IMR-90 (cell line): ENCODE data around the gene SLC12A6. TPM values are rescaled to one million over a fixed set of nuclear protein-coding genes. Genes with fewer than 3 reads are reported as not detected.

Source experiments
- ATAC-seq: fragments of 200-7000 bp; cut with Tn5 transposase; 2 replicates; pipeline ENCODE4 v1.9.1; 2020; ENCODE audit warnings: low read depth, mild to moderate bottlenecking, moderate library complexity
- BruUV-seq: library from RNA; stranded (reverse); fragments of 400-500 nt; replicated peaks from 2 replicates; lab custom pipeline; 2021; lab: Mats Ljungman, UMichigan
- CTCF ChIA-PET: fragments of 300-600 bp; formaldehyde crosslinking; extraction: SDS; loops from one replicate; lab custom pipeline; 2021; ENCODE audit warnings: antibody characterized with exemption; lab: Yijun Ruan, JAX
- POLR2A ChIA-PET: fragments of 300-600 bp; sonication (Branson Sonifier 250); formaldehyde crosslinking; loops from one replicate; lab custom pipeline; 2022; ENCODE audit warnings: antibody characterized with exemption; ENCODE audit not compliant: unreplicated experiment; lab: Charles Lee
- DNase-seq: peaks from one replicate; pipeline ENCODE4 v3.0.0; 2013
- H2AFZ ChIP-seq: replicated peaks from 2 replicates; pipeline ENCODE3; 2013; ENCODE audit warnings: low read length, mild to moderate bottlenecking; ENCODE audit not compliant: poor library complexity
- H2AK5ac ChIP-seq: 2 replicates; pipeline ENCODE4 v1.6.1; 2013; ENCODE audit warnings: low read depth, low read length, inconsistent platforms
- H2AK9ac ChIP-seq: replicated peaks from 2 replicates; pipeline ENCODE3; 2013; ENCODE audit warnings: mild to moderate bottlenecking, low read depth, low read length, moderate library complexity; ENCODE audit not compliant: poor library complexity
- H2BK120ac ChIP-seq: 2 replicates; pipeline ENCODE4 v1.6.1; 2013; ENCODE audit warnings: low read depth, low read length, inconsistent platforms
- H2BK15ac ChIP-seq: 3 replicates; pipeline ENCODE4 v1.6.1; 2013; ENCODE audit warnings: low read depth, low read length, inconsistent platforms
- H2BK20ac ChIP-seq: 2 replicates; pipeline ENCODE4 v1.6.1; 2013; ENCODE audit warnings: low read depth, mild to moderate bottlenecking, inconsistent platforms, low read length, moderate library complexity
- H2BK5ac ChIP-seq: 2 replicates; pipeline ENCODE4 v1.6.1; 2013; ENCODE audit warnings: mild to moderate bottlenecking, low read depth, low read length, inconsistent platforms; ENCODE audit not compliant: poor library complexity, severe bottlenecking
- H3K14ac ChIP-seq: replicated peaks from 2 replicates; pipeline ENCODE4 v1.6.1; 2013; ENCODE audit warnings: low read depth, low read length, inconsistent platforms
- H3K18ac ChIP-seq: 2 replicates; pipeline ENCODE4 v1.6.1; 2013; ENCODE audit warnings: low read depth, low read length, control low read depth
- H3K23ac ChIP-seq: 2 replicates; pipeline ENCODE4 v1.6.1; 2013; ENCODE audit warnings: low read depth, low read length, inconsistent platforms
- H3K27ac ChIP-seq: 2 replicates; pipeline ENCODE4 v1.5.1; 2013; ENCODE audit warnings: mild to moderate bottlenecking, control low read depth, low read length; ENCODE audit not compliant: insufficient read depth
- H3K27me3 ChIP-seq: 2 replicates; pipeline ENCODE4 v1.6.1; 2013; ENCODE audit warnings: low read length; ENCODE audit not compliant: control insufficient read depth, insufficient read depth
- H3K36me3 ChIP-seq: 2 replicates; pipeline ENCODE4 v1.6.1; 2013; ENCODE audit warnings: low read length, mixed read lengths; ENCODE audit not compliant: control insufficient read depth, insufficient read depth
- H3K4ac ChIP-seq: 2 replicates; pipeline ENCODE4 v1.6.1; 2013; ENCODE audit warnings: low read depth, low read length, inconsistent platforms
- H3K4me1 ChIP-seq: 2 replicates; pipeline ENCODE4 v1.6.1; 2013; ENCODE audit warnings: low read length, mixed read lengths; ENCODE audit not compliant: control insufficient read depth, insufficient read depth
- H3K4me2 ChIP-seq: 2 replicates; pipeline ENCODE4 v1.6.1; 2013; ENCODE audit warnings: low read depth, mild to moderate bottlenecking, control low read depth, low read length, moderate library complexity
- H3K4me3 ChIP-seq: 2 replicates; pipeline ENCODE4 v1.5.1; 2013; ENCODE audit warnings: low read depth, mild to moderate bottlenecking, control low read depth, low read length, moderate library complexity; ENCODE audit not compliant: insufficient read depth
- H3K56ac ChIP-seq: 2 replicates; pipeline ENCODE4 v1.6.1; 2013; ENCODE audit warnings: low read length, inconsistent platforms; ENCODE audit not compliant: insufficient read depth; ENCODE audit errors: extremely low read depth
- H3K79me1 ChIP-seq, 2 experiments: 2 replicates each; pipeline ENCODE4 v1.6.1; 2013; ENCODE audit warnings: low read length in 2 of 2, inconsistent platforms in 1 of 2, low read depth in 1 of 2
- H3K9ac ChIP-seq: 2 replicates; pipeline ENCODE4 v1.6.1; 2013; ENCODE audit warnings: low read depth, low read length, control low read depth
- H3K9me1 ChIP-seq: 2 replicates; pipeline ENCODE4 v1.6.1; 2013; ENCODE audit warnings: low read length, inconsistent platforms; ENCODE audit not compliant: insufficient read depth
- H3K9me3 ChIP-seq: 2 replicates; pipeline ENCODE4 v1.6.1; 2013; ENCODE audit warnings: low read length; ENCODE audit not compliant: control insufficient read depth, insufficient read depth
- H4K20me1 ChIP-seq: 2 replicates; pipeline ENCODE4 v1.6.1; 2013; ENCODE audit warnings: low read length, inconsistent platforms; ENCODE audit not compliant: insufficient read depth
- H4K5ac ChIP-seq: 2 replicates; pipeline ENCODE4 v1.6.1; 2013; ENCODE audit warnings: mild to moderate bottlenecking, low read depth, low read length, control low read depth
- H4K8ac ChIP-seq, 2 experiments: 2 replicates each; pipeline ENCODE4 v1.6.1; 2013; ENCODE audit warnings: low read depth in 2 of 2, low read length in 2 of 2, control low read depth in 1 of 2, inconsistent platforms in 1 of 2
- H4K91ac ChIP-seq: 2 replicates; pipeline ENCODE4 v1.6.1; 2013; ENCODE audit warnings: low read depth, low read length, inconsistent platforms; ENCODE audit not compliant: insufficient read depth
- BHLHE40 ChIP-seq: fragments of 150-350 bp; IDR thresholded peaks from 2 replicates; pipeline ENCODE4 v1.6.1; 2016; ENCODE audit warnings: mild to moderate bottlenecking, low read depth, low read length
- CTCF ChIP-seq: conservative IDR thresholded peaks from 2 replicates; pipeline ENCODE4 v1.5.1; 2012; ENCODE audit warnings: mild to moderate bottlenecking, low read depth, low read length, improper control_type of control experiment
- POLR2A ChIP-seq: IDR thresholded peaks from 2 replicates; pipeline ENCODE4 v1.6.1; 2012; ENCODE audit warnings: mild to moderate bottlenecking, low read depth, low read length
- RCOR1 ChIP-seq: IDR thresholded peaks from 2 replicates; pipeline ENCODE4 v1.6.1; 2012; ENCODE audit warnings: mild to moderate bottlenecking, low read length, improper control_type of control experiment; ENCODE audit not compliant: insufficient replicate concordance
- USF2 ChIP-seq: fragments of 150-350 bp; IDR thresholded peaks from 2 replicates; pipeline ENCODE4 v1.6.1; 2017; ENCODE audit warnings: mild to moderate bottlenecking, antibody characterized with exemption, low read length, low read depth
- WGBS, 2 experiments: methylation state at CpG; one replicate each; pipeline versions ENCODE4 v1.1.5 to v1.1.7; 2013; ENCODE audit warnings: missing lambda C conversion rate in 2 of 2; ENCODE audit not compliant: insufficient read length in 1 of 2; ENCODE audit errors: extremely low coverage in 2 of 2; 5-methylcytosine and 5-hydroxymethylcytosine counted together
- dilution Hi-C: fragments of 300-500 bp; cut with HindIII; formaldehyde crosslinking; loops from one replicate; pipeline ENCODE4 v1.14.3; 2018; ENCODE audit warnings: low sequenced_read_pairs; ENCODE audit not compliant: unreplicated experiment
- in situ Hi-C: fragments of 300-500 bp; cut with MboI; formaldehyde crosslinking; loops from 3 replicates; pipeline ENCODE4 v1.14.3; 2019; ENCODE audit warnings: low sequenced_read_pairs, inconsistent platforms, mixed read lengths
- intact Hi-C: fragments of 100-400 bp; cut with micrococcal nuclease; formaldehyde crosslinking; loops from 2 replicates; pipeline ENCODE4 v1.10.0; 2022
- polyA plus RNA-seq, 3 experiments: library from polyadenylated mRNA; depleted of rRNA; stranded (reverse); fragments of >200 nt; gene quantifications; 2 replicates each; pipeline ENCODE4 v1.2.3, GENCODE V29; 2012; ENCODE audit warnings: low replicate concordance in 1 of 3
- total RNA-seq: library from RNA; depleted of rRNA; stranded (reverse); fragments of >200 nt; gene quantifications from 2 replicates; pipeline ENCODE4 v1.2.3, GENCODE V29; 2012

Gene SLC12A6
- total and polyA plus RNA-seq, 2 of the 4 experiments (the other 2 are of a cell fraction), result 7.7 to 10.2 TPM

GRCh38 chr15:34318277-34319079 is 19.1 kb downstream of the SLC12A6 start:
- TF ChIP-seq RCOR1 (no peak), BHLHE40 (peak; percentile 82), CTCF (no peak), USF2 (peak; percentile 94), POLR2A (peak; percentile 41; the same call in 1 of the 2 replicates)
- peak; percentile 99 for ATAC-seq
- H3K9me3 ChIP-seq, result no peaks in the 10 kb centered on the region
- peak overlapping the region; percentile 89 for H3K9ac ChIP-seq
- peaks cover 3 to 7% of the 10 kb centered on the region in 2 experiments; a peak in 3 of 4 replicates for H3K79me1 ChIP-seq
- peak; percentile 68 for DNase-seq
- H2AK9ac ChIP-seq, result no peak overlapping the region
- H3K4me1 ChIP-seq, result no peaks in the 10 kb centered on the region; the same call in 1 of the 2 replicates
- H4K8ac ChIP-seq, result peak overlapping the region; percentile 22 to 89
- dilution Hi-C loops (no loop called here), intact Hi-C loops (no loop called here), in situ Hi-C loops (no loop called here)
- H2BK5ac ChIP-seq, result no peak overlapping the region
- BruUV-seq, result no TSS peak
- H4K20me1 ChIP-seq, result no peaks in the 10 kb centered on the region
- H2AFZ ChIP-seq, result peak overlapping the region; percentile 85
- H2BK120ac ChIP-seq, result peak overlapping the region; percentile 24
- H3K23ac ChIP-seq, result peak overlapping the region; percentile 61; the same call in 1 of the 2 replicates
- peak overlapping the region; percentile 6; the same call in 1 of the 2 replicates for H3K18ac ChIP-seq
- H3K4me3 ChIP-seq, result peak overlapping the region; percentile 46
- H3K36me3 ChIP-seq, result no peaks in the 10 kb centered on the region
- H3K56ac ChIP-seq, result peak overlapping the region; percentile 70
- no CpG with 5 or more reads among the region's 10 CpGs for whole genome bisulfite sequencing, 2 experiments
- H3K27me3 ChIP-seq, result no peaks in the 10 kb centered on the region
- peak overlapping the region; percentile 70 for H4K5ac ChIP-seq
- no peaks in the 10 kb centered on the region; the same call in 1 of the 2 replicates for H3K9me1 ChIP-seq
- H3K4me2 ChIP-seq, result peak overlapping the region; percentile 83
- H3K14ac ChIP-seq, result peak overlapping the region; percentile 80
- H3K4ac ChIP-seq, result peak overlapping the region; percentile 59
- ChIA-PET POLR2A (no interaction called here), CTCF (no interaction called here)
- H4K91ac ChIP-seq, result no peak overlapping the region
- 0 out of 3 replicates have a peak overlapping the region, but pooled peaks have one; percentile 35 for H2BK15ac ChIP-seq
- no peak overlapping the region for H2AK5ac ChIP-seq
- H2BK20ac ChIP-seq, result no peak overlapping the region
- H3K27ac ChIP-seq, result peak overlapping the region; percentile 41
